ENCODE results near the gene SMIM1.

SMIM1 gene

DNA sequence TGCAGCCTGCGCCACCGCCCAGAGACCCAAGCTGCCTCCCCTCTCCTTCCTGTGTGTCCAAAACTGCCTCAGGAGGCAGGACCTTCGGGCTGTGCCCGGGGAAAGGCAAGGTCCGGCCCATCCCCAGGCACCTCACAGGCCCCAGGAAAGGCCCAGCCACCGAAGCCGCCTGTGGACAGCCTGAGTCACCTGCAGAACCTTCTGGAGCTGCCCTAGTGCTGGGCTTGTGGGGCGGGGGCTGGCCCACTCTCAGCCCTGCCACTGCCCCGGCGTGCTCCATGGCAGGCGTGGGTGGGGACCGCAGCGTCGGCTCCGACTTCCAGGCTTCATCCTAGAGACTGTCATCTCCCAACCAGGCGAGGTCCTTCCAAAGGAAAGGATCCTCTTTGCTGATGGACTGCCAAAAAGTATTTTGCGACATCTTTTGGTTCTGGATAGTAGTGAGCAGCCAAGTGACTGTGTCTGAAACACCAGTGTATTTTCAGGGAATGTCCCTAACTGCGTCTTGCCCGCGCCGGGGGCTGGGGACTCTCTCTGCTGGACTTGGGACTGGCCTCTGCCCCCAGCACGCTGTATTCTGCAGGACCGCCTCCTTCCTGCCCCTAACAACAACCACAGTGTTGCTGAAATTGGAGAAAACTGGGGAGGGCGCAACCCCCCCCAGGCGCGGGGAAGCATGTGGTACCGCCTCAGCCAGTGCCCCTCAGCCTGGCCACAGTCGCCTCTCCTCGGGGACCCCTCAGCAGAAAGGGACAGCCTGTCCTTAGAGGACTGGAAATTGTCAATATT, 39.3 kb upstream of the SMIM1 start:
- ChIA-PET CTCF (interaction anchor here (1.4 to 3.2 kb wide), 2 partner anchors 9 to 38 kb away, joined by 3 to 17 read pairs; no protein-coding TSS in a partner anchor), POLR2A (no interaction called here)
- no peak for DNase-seq (ENCODE audit: extremely low spot score)
- TF ChIP-seq, protein P1, sequence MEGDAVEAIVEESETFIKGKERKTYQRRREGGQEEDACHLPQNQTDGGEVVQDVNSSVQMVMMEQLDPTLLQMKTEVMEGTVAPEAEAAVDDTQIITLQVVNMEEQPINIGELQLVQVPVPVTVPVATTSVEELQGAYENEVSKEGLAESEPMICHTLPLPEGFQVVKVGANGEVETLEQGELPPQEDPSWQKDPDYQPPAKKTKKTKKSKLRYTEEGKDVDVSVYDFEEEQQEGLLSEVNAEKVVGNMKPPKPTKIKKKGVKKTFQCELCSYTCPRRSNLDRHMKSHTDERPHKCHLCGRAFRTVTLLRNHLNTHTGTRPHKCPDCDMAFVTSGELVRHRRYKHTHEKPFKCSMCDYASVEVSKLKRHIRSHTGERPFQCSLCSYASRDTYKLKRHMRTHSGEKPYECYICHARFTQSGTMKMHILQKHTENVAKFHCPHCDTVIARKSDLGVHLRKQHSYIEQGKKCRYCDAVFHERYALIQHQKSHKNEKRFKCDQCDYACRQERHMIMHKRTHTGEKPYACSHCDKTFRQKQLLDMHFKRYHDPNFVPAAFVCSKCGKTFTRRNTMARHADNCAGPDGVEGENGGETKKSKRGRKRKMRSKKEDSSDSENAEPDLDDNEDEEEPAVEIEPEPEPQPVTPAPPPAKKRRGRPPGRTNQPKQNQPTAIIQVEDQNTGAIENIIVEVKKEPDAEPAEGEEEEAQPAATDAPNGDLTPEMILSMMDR (IDR thresholded peaks at IDR 0.05; ENCODE audit: control extremely low read depth, extremely low read depth, low read depth, missing control alignments), result no peak

DNA sequence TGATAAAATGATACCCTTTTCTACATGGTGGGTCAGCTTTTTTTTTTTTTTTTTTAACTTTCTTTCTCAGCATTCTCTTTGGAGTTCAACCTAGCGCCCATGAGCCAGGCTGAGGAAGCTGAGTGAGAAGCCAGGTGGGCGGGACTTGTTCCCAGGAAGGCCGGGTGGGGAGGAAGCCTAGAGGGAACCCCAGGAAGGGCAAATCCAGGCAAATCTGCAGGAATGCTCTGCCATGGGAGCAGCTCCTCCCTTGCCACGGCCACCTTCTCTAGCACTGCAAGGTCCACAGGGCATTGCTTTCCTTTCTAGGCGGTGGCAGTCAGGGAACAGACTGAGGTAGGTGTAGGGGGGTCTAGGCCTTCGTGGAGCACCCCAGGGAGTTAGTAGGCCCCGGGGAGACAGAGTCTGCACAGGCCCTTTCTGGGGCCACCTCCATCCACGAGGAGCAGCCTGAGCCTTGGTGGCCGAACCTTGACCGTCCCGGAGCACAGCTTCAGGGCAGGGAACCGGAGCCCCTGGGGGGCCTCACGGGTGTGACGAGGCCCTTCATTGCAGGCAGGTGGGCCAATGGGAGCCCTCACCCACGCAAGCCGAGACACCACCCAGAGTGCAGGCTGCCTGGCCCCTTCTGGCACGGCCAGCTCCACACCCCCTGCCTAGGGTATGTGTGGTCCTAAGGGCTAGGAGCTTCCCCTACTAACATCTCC, 38.5 kb upstream of the SMIM1 start:
- DNase-seq (ENCODE audit: extremely low spot score), result no peak
- CTCF ChIA-PET, result interaction anchor here (1.3 to 3.2 kb wide), 3 partner anchors 10 to 39 kb away, joined by 3 to 17 read pairs (median 3); no protein-coding TSS in a partner anchor
- TF ChIP-seq, protein P1 (IDR thresholded peaks at IDR 0.05; ENCODE audit: control extremely low read depth, extremely low read depth, low read depth, missing control alignments), result no peak
- POLR2A ChIA-PET, result no interaction called here

DNA sequence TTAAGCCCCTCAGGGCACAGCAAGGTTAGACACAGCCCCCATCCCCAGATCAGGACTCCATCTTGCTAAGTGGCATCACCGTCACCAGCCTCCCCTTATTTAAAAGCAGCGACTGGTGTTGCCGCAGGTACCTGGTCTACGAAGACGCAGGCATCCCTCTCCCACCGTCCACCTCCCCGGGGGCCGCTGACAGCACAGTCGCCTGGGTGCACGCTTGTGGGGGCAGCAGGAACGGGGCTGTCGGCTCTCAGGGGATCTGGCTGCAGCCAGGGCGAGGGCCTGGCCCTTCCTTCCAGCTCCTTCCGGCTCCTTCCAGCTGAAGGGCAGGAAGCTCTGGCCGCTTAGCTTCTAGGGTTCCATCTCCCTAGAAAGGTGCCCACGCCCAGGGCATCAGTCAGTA, 37.9 kb upstream of the SMIM1 start:
- CTCF ChIA-PET, result interaction anchor here (1.3 to 3.2 kb wide), 3 partner anchors 10 to 39 kb away, joined by 3 to 17 read pairs (median 3); no protein-coding TSS in a partner anchor
- POLR2A ChIA-PET, result no interaction called here
- DNase-seq (ENCODE audit: extremely low spot score), result no peak
- TF ChIP-seq, protein P1 (IDR thresholded peaks at IDR 0.05; ENCODE audit: control extremely low read depth, extremely low read depth, low read depth, missing control alignments), result no peak

DNA sequence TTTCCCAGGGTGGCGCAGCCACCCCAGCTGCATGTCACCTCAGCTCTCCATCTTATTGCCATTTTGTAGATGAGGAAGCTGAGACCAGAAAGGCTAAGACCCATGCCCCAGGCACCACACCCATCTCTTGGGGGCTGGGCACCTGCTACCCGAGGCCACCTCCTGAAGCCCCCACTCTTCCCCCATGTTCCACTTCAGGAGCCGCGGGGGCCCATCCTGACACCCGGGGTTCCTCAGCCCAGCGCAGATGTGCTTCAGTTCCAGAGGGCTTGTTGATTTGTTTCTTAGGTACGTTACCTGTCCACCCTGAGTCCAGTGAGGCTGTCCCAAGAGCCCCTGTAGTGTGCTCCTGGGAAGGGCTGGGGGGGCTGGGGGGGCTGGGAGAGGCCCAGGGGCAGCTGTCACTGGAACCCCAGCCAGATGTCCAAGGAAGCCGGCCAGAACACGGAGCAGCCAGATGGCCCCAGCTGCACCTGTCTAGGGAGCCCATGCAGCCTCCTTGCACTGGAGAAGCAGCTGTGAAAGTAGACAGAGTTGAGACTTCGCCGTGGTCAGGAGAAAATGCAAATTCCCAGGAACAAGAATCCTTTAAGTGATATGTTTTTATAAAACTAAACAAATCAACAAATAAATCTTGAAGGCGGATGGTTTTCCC, 37.4 kb upstream of the SMIM1 start:
- CTCF ChIA-PET, result interaction anchor here (1.3 to 3.2 kb wide), 3 partner anchors 11 to 40 kb away, joined by 3 to 17 read pairs (median 3); no protein-coding TSS in a partner anchor
- TF ChIP-seq, protein P1 (IDR thresholded peaks at IDR 0.05; ENCODE audit: control extremely low read depth, extremely low read depth, low read depth, missing control alignments), result no peak
- DNase-seq (ENCODE audit: extremely low spot score), result no peak
- POLR2A ChIA-PET, result no interaction called here

DNA sequence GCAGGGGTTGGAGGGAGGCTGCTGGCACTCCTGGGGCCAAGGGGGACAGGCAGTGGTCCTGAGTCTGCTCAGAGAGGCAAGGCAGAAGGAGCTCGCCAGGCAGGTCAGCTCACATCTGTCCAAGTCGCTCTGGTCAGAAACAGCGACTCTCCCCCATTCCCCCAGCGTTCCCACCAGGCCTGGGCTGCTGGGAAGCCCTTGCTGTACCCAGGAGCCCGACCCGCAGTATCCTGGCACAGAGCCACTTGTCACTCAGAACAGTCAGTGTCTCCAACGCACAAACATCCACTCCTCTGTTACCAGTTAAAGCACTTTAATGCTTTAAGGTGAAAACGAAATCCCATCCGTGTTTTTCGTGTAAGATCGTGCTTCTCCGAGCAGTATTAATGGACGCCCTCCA, 36.9 kb upstream of the SMIM1 start:
- ChIA-PET CTCF (interaction anchor here (1.3 kb wide), 1 partner anchor 34 kb away, joined by 3 read pairs; no protein-coding TSS in a partner anchor), POLR2A (no interaction called here)
- TF ChIP-seq, protein P1 (IDR thresholded peaks at IDR 0.05; ENCODE audit: control extremely low read depth, extremely low read depth, low read depth, missing control alignments), result no peak
- DNase-seq (ENCODE audit: extremely low spot score), result no peak

DNA sequence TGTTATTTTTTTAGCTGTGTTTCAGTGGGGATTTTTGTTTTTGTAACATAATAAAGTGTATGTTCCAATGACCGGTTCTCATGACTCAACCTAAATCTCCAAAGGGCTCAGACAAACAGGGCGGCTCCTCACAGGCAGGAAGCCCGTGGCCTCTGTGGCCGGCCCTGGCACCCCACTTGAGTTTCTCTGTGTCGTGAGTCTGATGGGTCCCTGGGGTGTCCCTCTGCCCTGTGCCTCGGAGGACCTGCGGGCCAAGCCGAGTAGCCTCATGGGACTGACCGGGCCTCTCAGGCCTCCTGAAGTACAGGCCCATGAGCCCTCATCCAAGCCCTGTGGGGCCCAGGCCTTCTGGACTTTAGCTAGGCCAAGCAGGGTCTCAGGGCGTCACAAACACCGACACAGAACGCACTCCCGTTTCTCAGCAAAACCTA, 36.4 kb upstream of the SMIM1 start:
- ChIA-PET POLR2A (no interaction called here), CTCF (no interaction called here)
- TF ChIP-seq, protein P1 (IDR thresholded peaks at IDR 0.05; ENCODE audit: control extremely low read depth, extremely low read depth, low read depth, missing control alignments), result no peak
- no peak for DNase-seq (ENCODE audit: extremely low spot score)

All from GM10248 (cell line).